Activated CD4-positive, alpha-beta T cell treated with anti-CD3 and anti-CD28 coated beads, Interleukin-2, amount 50 U/mL, for 24 hours (primary cell): Measurements from ENCODE around the gene KRTAP4-4.
"Not testable (repeated sequence)": the region's sequence is repeated elsewhere in the genome, so short reads cannot be mapped to it uniquely, and the experiment has no call there.

Source experiments
- DNase-seq, 2 donors: peaks; one replicate each; pipeline ENCODE4 v3.0.0-alpha.2; 2020; ENCODE audit warnings: low read depth in 1 of 2, low spot score in 1 of 2

The KRTAP4-4 gene

DNA sequence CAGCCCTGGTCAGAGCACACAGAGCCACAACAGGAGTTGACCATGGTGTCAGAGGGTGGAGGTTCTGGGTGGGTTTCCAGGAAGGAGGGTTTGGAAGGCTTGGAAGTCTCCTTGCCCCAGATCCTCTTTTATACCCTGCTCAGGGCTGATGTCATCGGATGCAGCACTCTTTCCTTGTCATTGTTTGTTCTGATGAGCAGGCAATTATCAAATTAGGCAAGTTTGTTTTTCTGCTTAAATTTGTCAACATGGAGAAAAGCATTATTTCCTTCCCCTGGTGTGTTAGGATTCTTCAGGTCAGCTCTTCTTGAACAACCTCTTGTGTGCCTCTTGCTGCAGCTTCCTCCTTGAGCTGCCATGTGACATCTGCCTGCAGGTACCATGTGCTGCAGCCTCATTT, at the start of gene KRTAP4-4:
Gene KRTAP4-4 (minus strand): TSS at position 101 of the 400 bp plus-strand sequence. CDS start 57 bp downstream, at position 44.
- no peak for DNase-seq

DNA sequence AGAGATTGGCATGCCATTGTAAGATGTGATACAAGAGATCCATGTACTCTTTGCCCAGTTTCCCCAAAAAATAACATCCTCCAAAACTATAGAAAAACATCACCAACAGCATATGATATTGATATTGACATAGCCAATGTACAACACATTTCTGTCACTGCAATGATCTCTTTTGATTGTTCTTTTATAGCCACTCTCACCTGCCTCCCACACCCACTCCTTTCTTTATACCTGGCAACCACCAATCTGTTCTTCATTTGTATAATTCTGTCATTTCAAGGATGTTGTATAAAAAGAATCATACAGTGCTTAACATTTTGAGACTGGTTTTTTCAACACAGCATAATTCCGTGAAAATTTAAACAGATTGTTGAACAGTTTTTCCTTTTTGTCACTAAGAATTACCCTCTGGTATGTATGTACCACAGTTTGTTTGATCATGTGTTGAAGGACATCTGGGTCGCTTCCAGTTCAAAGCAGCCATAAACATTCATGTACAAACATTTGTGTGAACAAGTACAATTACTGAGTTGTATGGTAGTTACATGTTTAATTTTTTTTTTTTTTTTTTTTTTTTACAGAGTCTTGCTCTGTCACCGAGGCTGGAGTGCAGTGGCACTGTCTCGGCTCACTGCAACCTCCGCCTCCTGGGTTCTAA, 39.0 kb upstream of the KRTAP4-4 start:
- DNase-seq = no peak

DNA sequence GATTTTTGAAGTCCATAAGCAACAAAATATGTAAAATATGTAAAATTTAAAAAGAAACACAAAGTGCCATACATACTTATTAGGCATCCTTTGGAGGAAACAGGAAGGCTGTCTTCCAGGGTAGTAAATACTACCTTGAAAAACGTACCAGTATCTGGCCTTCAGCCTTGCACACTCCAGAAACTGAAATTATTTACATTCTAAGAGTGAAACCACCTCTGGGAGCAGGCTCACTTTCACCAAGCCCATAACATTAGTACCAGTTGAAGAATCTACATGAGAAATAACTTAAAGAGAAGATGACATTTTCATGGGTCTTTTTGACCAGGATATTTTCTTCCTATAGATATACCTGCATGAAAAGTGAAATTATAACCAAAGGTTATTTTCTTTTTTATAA, 35.5 kb upstream of the KRTAP4-4 start:
- no peak for DNase-seq

DNA sequence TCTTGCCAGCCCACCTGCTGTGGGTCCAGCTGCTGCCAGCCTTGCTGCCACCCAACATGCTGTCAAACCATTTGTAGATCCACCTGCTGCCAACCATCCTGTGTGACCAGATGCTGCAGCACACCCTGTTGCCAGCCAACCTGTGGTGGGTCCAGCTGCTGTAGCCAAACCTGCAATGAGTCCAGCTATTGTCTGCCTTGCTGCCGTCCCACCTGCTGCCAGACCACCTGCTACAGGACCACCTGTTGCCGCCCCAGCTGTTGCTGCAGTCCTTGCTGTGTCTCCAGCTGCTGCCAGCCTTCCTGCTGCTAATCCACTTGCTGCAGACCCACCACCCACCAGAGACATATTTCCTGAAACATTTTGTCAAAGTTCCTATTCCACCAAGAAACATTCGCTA, 29.8 kb upstream of the KRTAP4-4 start:
- DNase-seq = no peak

DNA sequence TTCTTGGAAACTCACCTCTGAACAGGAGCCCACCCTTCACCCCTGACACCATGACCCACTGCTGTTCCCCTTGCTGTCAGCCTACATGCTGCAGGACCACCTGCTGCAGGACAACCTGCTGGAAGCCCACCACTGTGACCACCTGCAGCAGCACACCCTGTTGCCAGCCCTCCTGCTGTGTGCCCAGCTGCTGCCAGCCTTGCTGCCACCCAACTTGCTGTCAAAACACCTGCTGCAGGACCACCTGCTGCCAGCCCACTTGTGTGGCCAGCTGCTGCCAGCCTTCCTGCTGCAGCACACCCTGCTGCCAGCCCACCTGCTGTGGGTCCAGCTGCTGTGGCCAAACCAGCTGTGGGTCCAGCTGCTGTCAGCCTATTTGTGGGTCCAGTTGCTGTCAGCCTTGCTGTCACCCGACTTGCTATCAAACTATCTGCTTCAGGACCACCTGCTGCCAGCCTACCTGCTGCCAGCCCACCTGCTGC, 29.3 kb upstream of the KRTAP4-4 start, which contains the start of gene KRTAP9-1:
Gene KRTAP9-1 (plus strand): TSS at position 51 of the 482 bp plus-strand sequence. CDS start 0 bp downstream, at position 51.
- not testable (repeated sequence) for DNase-seq

DNA sequence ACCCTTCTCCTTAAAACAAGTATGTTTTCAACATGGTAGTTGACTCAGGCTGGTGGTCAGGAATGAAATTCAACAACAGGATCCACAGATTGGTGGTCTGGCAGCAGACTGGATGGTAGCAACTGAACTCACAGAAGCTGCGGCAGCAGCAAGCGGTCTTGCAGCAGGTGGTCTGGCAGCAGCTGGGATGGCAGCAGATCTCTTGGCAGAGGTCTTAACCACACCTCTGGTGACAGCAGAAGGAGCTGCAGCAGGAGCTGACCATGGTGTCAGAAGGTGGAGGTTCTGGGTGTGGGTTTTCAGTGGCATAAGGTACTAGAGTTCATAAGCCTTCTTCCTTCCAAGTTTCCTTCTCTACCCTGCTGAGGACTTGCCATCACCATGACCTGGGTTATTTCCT, 26.3 kb upstream of the KRTAP4-4 start:
- DNase-seq = no peak

DNA sequence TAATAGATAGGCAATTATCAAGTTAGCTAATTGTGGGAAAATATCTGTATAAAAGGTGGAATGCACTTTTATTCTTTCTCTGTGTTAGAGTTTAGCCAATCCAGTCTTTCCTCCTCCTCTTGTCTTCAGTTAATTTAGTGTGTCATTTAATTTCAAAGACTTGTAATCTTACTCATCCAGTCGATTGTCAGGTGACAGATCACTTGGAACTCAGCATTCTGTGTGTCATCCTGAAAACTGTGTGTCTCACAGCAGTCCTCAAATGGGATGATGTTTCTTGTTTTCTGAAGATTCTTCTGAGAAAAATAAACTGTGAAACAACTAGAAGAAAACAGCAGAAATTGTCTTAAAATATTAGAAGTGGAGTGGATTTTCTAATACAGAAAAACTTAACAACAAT, 24.5 kb upstream of the KRTAP4-4 start:
- no peak for DNase-seq

DNA sequence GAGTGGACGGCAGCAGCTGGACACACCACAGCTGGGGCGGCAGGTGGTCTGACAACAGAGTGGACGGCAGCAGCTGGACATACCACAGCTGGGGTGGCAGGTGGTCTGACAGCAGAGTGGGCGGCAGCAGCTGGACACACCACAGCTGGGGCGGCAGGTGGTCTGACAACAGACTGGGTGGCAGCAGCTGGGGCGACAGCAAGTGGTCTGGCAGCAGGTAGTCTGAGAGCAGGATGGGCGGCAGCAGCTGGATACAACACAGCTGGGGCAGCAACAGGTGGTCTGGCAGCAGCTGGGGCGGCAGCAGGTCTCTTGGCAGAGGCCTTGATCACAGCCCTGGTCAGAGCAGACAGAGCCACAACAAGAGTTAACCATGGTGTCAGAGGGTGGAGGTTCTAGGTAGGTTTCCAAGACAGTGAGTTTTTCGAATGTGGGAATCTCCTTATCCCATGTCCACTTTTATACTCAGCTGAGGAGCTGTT, 24.0 kb upstream of the KRTAP4-4 start, which contains the start of gene KRTAP4-1:
Gene KRTAP4-1 (minus strand): TSS at position 432 of the 482 bp plus-strand sequence. CDS start 57 bp downstream, at position 375.
- no peak for DNase-seq

DNA sequence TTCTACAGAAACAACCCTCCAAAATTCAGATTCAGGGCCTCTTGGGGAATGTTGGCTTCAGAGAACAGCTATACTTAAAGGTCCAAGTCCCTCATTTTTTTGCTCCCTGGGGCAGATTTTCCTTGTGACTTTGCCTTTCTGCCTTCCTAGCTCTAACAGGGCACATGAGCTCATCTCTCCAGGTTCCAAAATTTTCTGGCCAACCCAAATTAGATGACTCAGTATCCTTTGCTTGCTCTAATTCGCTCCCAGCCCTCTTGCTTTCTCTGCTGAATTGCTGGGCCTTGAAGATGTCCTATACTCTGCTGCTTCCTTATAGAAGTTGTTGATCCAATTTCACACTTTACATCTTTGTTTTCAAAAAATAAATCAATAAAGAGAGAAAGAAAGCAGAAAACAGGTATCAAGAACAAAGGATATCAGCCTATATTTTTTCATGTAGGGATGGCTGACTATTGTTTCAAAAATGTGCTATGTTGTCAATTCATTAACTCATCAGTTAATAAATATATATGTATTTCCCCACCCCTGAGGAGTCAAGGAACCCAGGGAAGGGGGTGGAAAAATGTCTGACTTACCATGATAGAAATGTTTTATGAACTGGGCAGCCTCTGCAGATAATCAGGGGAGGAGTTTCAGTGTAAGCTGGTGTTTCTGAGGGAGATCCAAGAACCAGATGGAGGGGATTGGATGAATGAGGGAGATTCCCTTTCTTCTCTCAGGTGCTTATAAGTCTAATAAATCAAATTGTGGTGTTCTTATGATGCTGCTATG, 18.5 kb upstream of the KRTAP4-4 start:
- DNase-seq = no peak

DNA sequence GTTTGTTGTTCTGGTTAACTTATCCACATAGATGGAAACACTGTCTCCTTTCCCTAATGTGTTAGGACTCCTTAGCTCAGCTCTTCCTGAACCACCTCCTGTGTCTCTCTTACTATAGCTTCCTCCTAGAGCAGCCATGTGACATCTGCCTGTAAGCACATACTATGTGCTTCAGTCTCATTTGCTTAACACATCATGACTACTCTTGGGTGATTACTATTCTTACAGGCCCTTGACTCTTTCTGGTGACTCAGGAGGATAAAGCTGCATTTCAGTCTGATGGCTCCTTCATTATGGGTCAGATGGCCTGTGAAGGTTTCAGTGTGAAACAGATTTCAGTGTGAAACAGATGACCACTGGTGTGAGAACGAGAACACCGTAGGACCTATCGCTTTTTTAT, 17.8 kb upstream of the KRTAP4-4 start:
- DNase-seq = no peak

DNA sequence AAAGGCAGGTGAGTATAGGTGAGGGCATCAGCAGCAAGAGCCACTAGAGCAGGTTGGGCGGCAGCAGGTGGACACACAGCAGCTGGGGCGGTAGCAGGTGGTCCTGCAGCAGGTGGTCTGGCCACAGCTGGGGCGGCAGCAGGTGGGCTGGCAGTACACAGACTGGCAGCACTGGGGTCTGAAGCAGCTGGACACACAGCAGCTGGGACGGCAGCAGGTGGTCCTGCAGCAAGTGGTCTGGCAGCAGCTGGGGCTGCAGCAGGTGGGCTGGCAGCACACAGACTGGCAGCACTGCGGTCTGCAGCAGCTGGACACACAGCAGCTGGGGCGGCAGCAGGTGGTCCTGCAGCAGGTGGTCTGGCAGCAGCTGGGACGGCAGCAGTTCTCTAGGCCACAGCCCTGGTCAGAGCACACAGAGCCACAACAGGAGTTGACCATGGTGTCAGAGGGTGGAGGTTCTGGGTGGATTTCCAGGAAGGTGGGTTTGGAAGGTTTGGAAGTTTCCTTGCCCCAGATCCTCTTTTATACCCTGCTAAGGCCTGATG, 17.3 kb upstream of the KRTAP4-4 start, which contains the start of gene KRTAP4-2:
Gene KRTAP4-2 (minus strand): TSS at position 495 of the 545 bp plus-strand sequence. CDS start 57 bp downstream, at position 438.
- no peak for DNase-seq

DNA sequence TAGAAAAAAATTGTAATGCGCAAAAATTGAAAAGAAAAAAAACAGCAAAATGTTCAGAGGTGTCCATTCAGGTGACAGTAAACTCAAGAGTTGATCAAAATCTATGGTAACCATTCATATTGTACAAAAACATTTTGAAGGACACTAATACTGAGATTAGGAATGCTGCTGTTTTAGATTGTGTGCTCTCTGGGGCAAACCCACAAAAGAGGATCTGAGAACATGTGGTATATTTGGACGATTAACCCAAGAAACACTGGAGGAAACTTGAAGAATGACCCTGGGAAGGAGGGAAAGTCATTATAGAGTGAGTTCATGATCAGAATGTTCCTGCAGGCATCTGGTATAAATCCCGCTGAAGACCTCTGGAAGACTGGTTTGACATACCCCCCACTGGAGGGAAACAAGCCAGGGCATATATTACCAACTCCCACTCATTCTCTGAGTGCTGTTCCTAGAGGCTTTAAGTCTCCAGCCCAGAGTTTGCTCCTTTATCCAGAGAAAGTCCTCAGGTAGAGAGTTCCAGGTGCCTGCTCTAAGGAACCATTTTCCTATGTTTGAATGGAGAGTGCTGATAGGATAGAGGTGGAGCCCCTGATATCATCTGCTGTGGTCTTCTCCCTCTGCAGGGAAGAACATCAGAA, 16.3 kb upstream of the KRTAP4-4 start:
- DNase-seq = no peak

DNA sequence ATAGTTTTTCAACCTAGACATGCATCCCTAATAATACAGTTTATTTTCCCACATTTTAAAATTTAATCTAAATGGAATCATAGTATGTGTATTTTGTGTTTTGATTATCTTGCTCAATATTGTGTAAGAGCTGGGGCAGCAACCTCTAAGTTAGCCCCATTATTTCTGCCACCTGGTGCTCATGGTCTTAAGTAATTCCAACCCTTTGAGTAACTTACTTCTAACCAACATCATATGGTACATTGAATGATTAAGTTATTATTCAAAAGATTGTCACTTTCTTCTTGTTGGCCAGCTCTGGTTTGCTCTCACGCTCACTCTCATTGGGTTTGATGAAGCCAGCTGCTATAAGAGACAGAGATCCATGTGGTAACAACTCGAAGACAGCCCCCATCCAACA, 11.3 kb upstream of the KRTAP4-4 start:
- DNase-seq = no peak

DNA sequence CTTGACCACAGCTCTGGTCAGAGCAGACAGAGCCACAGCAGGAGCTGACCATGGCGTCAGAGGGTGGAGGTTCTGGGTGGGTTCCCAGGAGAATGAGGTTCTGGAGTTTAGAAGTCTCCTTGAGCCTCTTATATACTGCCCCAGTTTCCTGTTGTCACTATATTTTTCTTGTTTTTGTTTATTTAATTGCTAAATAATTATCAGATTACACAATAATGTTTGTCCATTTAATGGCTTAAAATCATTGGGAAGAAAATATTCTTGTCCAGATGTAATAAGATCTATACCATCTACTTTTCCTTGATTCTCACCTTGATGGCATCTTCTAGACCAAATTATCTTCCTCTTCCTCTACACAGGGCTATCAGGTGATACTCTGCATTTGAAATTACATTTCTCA, 7.6 kb upstream of the KRTAP4-4 start, which contains the start of gene KRTAP4-3:
Gene KRTAP4-3 (minus strand): TSS at position 101 of the 400 bp plus-strand sequence. CDS start 49 bp downstream, at position 52.
- DNase-seq = no peak

DNA sequence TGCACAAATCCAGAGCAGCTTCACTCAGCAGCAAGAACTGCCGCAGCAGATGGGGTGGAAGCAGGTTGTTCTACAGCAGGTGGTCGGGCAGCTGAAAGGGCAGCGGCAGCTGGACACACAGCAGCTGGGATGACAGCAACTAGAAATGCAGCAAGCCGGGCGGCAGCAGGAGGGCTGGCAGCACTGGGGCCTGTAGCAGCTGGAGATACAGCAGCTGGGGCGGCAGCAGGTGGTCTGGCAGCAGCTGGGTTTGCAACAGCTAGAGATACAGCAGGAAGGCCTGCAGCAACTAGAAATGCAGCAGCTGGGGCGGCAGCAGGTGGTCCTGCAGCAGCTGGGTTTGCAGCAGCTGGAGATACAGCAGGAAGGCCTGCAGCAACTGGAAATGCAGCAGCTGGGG, 7.0 kb upstream of the KRTAP4-4 start:
- DNase-seq = no peak

DNA sequence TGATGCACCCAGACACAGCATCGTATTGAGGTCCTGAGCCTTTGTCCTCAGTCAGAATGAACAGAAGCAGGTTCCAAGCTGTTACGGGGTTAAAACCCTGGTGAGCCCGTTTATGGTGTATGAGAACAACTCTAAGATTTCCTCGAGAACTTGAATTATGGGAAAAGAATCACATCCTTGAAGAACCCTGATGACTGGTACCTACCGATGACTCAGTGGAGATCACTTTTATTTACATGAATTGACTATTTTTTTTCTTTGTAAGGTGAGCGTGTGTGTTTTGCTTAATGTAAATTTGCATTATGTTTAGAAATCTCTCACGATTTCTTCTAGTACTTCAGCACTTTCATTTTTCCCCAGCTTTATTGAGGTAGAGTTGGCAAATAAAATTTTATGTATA, 3.3 kb upstream of the KRTAP4-4 start:
- no peak for DNase-seq

DNA sequence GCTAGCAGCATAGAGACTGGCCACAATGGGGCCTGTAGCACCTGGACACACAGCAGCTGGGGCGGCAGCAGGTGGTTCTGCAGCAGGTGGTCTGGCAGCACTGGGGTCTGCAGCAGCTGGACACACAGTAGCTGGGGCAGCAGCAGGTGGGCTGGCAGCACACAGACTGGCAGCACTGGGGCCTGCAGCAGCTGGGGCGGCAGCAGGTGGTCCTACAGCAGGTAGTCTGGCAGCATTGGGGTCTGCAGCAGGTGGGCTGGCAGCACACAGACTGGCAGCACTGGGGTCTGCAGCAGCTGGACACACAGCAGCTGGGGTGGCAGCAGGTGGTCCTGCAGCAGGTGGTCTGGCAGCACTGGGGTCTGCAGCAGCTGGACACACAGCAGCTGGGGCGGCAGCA, 358 bp downstream of the KRTAP4-4 start:
- DNase-seq = not testable (repeated sequence)

DNA sequence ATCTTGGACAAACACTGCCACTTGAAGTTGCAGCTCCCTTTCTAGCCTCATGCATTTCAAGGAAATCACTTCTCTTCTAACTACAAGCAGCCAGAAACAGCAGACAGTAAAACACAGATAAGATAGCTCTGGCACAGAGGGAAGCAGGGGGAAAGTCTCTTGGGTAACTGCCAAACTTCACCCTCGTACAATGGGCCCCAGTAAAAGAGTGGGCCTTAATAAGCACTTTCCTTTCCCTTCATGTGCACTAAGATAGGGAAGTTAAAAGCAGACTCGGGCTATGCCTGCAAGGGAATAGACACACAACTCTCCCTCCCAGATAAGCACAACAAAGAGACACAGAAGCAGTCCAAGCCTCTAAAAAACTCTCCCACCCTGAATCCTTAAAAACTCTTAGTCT, 6.7 kb downstream of the KRTAP4-4 start:
- no peak for DNase-seq

DNA sequence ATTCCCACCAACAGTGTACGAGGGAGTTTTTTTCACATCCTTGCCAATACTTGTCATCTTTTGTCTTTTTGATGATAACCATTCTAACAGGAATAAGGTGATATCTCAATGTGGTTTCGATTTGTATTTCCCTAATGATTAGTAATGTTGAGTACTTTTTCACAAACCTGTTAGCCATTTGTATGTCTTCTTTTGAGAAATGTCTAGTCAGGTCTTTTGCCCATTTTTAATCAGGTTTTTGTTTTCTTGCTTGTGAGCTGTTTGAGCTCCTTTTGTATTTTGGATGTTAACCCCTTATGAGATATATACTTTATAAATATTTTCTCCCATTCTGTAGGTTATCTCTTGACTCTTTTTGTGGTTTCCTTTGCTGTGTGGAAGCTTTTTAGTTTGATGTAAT, 9.0 kb downstream of the KRTAP4-4 start:
- no peak for DNase-seq

DNA sequence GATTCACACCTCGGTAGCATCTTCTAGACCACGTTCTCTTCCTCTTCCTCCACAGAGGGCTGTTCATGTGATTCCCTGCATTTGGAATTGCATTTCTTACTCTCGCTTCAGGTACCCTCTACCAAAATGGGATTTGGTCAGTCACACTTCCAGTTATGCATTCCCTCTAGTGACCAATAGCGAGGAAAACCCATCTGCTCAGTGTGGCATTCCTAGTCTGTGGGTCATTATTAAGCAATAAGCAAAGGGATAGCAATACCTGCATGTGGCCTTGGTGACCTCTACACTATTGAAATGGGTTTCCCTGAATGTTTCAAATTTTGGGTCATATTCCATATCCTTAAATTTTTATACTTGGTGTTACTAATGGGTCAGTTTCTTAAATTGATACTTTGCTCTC, 10.5 kb downstream of the KRTAP4-4 start:
- no peak for DNase-seq

DNA sequence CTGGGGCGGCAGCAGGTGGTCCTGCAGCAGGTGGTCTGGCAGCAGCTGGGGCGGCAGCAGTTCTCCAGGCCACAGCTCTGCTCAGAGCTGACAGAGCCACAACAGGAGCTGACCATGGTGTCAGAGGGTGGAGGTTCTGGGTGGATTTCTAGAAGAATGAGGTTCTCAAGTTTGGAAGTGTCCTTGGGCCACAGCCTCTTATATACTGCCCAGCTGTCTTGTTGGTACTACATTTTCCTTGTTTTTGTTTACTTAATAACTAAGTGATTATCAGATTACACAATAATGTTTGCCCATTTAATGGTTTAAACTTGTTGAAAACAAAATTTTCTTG, 10.9 kb downstream of the KRTAP4-4 start, which contains the start of gene KRTAP4-5:
Gene KRTAP4-5 (minus strand): TSS at position 174 of the 334 bp plus-strand sequence. CDS start 58 bp downstream, at position 116.
- no peak for DNase-seq
